ENCODE measurements around the gene CNMD.

The CNMD gene

DNA sequence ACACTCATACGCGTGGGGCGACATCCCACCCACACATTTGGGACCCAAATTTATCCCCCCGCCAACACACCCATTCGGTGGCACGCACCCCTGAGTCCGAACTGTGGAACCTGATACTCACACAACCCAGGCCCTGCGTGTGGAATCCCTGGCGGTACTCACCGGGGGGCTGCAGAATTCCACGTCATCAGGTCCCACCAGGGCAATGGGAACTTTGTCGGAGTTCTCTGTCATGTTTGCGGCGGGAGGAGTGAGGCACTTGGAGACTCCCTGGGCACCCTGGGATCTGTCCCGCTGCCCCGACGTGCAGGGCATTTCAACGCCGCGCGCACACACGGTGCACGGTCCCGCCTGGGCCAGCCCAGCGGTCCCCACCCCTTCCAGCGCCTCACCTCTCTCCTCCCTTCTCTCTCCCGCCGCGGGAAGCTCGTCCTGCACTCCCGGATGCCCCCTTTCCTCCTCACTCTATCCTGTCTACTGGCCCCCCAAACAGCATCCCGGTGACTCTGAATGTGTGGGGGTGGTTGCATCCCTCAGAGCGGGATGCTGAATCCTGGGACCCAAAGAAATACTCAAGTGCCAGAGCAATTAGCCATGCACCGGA lies at the start of gene CNMD:
TSS of gene CNMD (minus strand) at position 353 of the 604 bp plus-strand sequence. CDS start at position 234, 119 bp downstream.
- no peak for DNase-seq

DNA sequence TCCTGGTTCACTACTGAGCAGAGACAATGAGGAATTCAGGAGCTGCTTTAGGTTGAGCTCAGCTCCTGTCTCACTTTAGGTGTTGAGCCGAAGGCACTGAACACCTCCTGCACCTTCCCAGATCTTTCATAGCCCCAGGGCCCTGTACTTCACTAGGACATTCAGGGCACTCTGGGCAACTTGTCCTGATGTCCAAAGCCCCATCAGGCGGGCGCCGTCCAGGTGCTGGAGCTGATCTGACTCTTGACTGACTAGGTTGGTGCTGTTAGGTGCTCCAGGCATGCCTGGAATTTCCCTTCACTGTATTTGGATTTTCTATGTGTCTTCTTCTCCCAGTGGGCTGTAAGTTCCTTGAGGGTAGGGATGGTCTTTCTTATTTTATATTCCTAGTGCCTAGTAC lies 48.4 kb upstream of the CNMD start:
- no peak for DNase-seq

DNA sequence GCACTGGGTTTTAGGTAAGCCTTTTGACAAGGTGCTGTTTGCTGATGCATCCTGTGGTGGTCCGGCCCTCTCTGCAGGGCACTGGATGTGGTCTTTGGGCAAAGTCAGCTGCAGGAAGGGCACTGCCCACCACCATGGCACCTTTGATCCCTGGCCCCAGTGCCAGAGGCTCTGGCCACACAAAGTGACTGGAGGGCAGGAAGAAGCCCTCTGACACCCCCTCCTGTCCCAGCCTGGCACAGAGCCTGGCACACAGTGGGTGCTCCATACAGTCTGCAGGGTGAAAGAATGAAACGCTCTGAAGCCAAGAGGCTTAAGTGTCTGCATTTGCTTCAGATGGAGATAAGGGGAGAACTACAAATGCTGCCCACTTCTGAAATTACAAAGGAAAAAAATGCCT lies 47.6 kb upstream of the CNMD start:
- no peak for DNase-seq

DNA sequence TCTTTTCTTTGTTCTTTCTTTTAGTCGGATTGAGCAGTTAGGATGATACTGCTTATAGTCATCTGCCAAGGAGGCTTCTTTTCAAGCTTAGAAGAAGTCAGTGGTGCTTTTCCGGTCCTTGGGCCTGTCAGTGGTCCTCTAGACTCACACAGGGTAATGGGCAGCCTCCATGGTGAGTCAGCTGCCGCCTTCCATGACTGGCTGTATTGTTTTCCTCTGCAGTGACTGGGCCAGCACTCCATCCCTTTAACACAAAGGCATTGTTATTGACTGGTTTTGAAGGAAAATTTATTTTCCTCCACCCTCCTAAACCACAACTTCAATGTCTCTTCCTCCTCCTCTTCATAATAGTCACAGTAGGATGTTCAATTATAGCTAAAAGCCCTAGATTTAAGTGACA lies 47.1 kb upstream of the CNMD start:
- DNase-seq: no peak

DNA sequence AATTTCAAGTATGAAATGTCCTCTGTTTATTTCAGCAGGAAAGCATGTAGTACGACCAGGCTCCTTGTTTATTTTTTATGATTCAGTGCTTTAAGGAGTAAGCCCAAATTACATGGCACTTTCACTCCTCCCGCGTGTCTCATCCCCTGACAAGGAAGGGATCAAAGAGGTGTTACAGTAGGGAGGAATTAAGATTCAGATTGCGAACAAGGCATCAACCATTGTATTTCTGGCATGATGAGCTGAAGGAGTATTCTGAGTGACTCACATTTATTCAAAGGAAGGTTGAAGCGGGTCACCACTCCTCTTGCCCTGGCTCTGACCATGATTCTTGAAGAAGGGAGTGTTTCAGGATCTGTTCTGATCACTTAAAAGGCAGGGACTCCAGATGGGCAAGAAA lies 46.1 kb upstream of the CNMD start:
- no peak for DNase-seq

DNA sequence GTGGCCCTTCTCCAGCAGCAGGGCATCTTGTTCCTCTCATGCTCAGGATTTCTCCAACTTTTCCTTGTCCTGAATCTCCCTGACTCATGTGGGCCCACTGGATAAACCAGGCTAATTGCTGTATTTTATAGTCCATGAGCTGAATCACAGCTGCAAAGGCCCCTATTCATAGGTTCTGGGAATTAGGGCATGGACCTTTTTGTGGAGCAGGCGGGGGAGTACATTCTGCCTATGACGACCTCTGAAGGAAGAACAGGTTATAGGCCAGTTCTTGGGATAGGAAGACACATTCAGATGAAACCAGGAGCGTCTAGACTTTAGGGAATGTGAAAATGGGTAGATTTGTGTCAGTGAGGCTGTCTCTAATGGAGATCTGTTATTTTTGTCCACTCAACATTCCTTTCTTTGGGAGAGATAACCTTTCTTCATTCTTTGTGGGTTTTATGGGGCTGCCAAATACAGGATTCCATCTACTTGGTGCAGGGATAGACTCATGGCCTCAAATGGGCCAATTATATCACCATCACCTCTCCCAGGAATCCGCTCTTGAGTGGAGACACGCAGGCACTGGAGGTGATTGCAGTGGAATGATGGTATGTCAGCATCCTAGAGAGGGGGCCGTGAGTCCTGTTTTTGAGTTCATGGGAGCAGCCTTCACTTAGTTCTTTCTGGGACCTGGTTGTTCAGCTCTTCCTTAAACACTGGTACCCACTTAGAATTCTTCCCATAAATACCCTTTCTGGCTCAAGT lies 45.1 kb upstream of the CNMD start:
- no peak for DNase-seq

DNA sequence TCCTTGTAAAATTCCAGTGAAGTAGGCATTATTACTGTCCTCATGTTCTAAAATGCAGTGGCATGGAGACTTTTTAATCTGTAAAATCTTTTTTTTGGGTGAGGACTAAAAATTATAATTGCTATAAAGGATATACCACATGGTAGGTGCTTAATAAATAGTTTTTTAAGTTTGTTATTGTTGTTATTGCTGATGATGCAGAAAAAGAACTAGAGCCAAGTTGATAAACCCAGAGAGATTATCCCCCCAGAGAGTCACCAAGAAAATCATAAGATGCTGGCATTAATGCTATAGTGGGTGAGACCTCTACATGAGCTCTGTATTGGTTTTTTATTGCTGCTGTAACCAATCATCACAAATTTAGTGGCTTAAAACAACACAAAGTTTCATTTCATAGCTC lies 44.3 kb upstream of the CNMD start:
- no peak for DNase-seq

DNA sequence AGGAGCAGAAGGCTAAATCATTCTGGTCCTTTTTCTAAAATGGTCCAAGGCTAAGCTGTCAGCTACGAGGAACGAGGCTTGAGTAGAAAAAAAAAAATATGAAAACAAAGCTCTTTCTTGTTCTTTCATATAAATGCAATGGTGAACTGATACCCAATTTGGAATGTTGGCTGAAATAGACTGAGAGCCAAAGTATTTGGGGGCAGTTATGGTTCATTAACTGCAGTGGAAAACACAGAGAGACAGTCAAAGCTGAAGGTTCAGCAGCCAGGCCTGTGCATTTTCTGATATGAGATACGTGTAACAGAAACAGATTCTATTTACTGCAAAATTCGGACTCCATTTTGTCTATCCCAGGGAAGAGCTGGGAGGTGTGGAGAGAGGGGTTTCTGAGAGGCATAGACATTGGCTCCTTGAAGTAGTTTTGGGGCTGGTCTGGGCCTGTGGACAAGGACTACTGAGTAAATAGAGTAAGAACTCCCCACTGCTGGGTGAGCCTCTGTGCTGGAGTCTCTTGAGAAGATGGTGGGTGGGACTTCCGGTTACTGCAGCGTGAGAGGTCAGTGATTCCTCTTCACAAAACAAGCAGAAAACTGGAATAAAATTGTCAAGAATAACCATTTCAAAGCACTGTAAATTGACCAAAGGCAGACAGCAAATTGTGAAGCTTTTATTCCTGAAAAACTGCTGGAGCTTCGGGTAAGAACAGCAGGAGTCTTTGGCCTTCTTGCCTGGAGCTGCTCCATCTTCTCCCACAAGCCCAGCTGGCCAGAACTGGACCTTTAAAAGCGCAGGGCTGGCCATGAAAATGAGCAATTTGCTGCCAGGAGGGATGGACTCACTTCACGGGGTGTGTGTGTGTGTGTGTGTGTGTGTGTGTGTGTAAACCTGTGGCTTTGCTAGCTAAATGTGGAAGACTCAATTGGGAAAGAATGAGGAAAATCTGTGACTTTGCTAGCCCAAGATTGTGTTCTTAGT lies 43.1 kb upstream of the CNMD start:
- no peak for DNase-seq

DNA sequence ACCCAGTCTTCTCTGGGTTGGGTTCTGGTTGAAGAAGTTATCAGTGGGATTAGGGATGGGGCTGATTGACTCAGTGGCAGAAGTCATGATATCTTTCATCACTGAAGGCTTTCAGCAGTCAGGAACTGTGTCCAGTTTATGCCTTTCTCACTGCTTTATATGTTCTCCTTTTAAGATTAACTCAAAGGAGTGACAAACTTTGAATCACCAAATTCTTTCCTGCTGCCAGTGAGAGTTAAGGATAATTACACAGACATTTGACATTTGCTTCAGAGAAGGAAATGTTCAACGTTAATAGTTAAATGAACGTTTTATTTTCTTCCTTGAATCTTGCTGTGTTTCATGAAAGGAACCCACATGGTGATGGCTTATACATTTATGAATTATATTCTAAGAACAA lies 41.0 kb upstream of the CNMD start:
- no peak for DNase-seq

DNA sequence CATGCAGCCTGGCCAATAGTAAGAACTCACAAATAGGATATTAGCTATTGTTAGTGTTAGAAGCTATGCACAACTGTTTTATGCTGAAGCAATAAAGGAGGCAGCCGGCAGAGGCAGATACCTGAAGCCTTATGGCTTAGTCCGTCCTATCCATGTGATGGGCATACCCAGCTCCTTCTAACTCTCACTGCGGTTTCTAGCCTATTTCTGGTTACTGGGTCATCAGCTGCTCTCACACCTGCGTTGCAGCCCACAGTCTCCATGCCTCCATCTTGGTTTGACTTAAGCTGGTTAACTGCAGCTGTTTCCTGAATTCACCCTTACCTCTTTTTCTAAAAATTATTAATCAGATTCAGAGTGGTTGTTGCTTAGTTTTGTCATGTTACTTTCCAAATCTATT lies 40.5 kb upstream of the CNMD start:
- DNase-seq: no peak

DNA sequence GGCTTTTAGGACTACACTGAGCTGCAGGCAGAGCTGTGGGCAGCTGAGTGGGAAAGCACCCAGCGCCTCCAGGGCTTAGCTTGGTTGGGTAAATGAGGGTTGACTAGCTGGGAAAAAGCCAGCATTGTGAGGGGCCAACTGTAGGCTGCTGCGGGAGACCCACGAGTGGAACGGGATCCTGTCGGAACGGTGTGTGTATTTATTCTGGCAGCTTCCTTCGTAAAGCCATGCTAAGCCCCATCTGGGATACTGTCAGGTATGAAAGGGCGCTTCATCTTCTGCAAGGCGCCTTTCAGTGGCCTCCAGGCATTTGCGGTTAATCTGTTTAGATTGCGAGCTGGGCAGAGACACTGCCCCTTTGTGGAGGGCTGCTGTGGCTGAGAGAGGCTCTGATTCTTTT lies 39.5 kb upstream of the CNMD start:
- no peak for DNase-seq

DNA sequence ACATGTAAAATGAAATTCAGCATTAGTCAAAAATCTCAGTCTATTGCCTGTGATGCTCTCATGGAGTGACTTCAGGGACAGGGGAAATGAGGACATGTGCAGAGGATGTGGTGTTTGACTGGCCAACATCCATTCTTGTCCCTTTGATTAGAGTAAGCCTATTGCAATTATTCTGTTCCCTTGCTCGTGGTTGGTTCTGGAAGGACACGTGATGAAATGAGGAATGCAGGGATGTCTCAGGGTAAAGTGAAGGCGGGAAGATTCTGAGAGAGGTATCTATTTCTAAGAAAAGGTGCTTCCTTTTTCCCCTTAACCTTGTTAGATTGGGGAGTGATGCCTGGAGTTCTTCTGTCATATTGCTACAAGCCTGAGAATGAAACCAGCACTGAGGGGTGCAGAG lies 37.1 kb upstream of the CNMD start:
- DNase-seq: no peak

DNA sequence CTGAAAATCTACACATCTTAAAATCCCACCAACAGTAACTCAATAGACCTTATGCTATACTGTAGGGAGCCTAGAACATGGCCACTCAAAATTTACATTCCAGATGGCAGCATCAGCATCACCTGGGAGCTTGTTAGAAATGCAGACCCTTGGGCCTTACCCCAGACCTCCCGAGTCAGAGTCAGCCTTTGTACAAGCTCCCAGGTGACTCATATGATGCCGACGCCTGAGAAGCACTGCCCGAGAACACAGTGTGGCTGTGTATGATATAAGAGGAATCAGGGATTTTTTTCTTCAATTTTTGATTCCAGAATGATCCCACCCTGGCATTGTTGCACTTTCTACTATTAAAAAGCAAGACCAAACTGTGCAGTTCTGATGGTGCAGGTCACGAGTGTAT lies 35.9 kb upstream of the CNMD start:
- DNase-seq: no peak

DNA sequence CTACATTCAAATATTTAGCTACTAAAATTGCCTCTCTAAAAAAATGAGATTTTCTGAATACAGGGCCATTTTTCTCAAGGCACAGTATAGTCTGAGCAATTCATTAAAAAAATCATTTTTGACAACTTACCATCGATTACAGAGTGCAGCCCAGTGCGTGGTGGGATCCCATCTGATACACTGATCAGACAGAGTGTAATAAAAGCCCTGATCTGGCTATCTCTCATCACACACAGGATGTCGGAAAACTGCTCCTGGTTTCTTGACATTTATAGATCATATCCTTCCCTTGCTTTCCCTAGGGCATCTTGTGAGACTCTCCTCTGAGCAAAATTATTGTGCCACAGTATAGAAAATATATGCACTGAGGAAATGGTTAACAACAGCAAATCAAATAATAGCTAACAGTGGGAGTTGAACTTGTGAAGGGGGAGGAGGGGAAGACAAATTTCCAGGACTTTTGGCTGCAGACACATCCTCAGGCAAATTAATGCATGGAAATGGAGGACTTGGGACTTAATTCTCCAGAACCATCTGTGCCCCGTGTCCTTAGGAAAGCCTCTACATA lies 28.4 kb upstream of the CNMD start:
- no peak for DNase-seq

DNA sequence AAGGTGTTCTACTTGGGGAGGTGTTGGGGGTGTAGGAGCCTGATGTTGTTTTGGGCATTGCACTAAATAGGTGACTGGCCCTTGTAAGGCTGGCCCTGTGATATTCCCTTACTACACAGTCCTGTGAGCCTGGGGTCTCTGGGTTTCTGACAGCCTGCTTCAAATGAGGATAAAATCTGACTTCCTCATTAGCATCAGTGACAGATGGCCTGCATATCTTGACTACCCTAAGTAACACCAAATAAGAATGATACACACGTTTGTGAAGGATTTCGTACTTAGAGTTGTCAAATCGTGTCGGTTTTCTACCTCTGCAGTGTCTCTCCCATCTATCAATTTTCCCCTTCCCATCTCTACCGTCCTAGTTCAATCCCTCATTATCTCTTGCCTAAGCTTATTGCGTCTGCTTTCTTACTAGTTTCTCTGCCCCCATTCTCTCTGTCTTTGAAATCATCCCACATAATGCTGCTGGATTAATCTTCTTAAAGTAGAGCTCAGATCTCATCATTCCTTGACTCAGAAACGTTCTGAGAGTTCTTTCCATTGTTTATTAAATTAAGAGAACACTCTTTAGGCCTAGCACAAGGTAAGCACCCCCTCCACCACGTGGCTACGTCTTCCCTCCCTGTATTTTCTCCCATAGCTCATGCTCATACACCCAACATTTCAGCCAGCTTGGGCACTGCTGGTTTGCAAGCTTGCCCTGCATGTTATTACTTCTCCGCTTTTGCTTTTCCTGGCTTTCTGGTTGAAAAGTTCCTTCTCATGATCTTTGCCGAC lies 26.2 kb upstream of the CNMD start:
- no peak for DNase-seq

DNA sequence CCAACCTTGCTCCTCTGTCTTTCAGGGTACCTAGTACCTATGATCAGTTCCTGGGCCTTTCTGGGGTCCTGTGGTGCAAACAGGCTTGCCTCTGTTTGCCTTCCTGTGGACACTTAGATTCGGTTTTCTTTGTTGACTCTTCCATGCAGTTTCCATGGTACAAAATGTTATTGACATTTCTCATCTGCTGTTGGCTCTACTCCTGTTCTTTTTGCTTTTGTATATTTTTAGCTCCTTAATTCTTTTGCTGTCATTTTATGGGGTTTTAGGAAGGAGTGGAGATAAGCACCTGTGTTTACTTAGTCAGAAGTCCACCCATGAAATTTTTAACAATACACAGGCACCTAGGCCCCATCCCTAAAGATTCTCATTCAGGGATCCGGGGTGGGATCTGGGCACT lies 20.5 kb upstream of the CNMD start:
- DNase-seq: no peak

DNA sequence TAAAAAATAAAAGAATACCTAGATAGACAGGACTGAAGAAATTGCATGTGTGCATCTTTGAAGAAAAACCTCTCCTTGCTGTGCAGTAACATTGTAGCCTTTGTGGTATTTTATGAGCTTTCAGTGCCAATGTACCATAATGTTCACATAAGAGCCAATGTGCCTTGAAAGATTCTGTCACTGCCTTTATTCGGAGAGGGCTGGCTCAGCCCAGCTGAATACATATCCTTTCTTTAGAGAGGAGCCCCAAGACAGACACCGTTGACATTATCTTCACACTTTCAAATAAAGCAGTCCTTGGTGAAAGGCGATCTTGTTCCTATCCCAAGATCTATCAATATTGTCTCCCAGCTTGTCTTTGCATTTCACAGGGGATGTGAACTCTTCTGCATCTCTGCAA lies 18.5 kb upstream of the CNMD start:
- DNase-seq: no peak

DNA sequence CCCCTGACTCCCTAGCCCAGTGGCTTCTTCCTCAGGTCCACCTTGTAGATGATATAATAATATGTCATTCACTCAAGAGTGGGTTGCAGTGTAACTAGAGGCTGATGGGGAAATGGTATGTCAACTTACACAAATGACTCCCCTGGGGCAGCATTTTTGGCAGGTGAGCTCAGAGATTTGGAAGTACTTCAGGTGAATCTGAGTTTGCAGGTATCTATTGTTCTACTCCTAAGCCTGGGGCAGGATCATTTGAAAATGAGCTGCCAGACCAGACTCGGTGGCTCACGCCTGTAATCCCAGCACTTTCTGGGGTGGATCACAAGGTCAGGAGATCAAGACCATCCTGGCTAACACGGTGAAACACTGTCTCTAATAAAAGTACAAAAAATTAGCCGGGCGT lies 11.6 kb upstream of the CNMD start:
- no peak for DNase-seq

DNA sequence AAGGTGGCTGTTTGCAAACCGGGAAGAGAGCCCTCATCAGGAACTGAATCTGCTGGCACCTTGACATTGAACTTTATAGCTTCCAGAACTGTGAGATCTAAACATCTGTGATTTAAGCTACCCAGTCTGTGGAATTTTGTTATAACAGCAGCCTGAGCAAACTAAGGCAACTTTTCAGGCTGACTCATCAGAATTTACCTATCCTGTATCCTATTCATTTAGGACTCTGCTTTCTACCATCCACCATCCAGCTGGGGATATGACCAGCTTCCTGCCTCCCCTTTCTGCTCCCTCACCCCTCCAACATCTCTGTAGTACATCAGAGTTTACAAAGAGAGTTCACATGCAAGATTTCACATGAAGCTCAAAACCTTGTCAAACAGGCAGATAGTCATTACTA lies 11.1 kb upstream of the CNMD start:
- DNase-seq: no peak

DNA sequence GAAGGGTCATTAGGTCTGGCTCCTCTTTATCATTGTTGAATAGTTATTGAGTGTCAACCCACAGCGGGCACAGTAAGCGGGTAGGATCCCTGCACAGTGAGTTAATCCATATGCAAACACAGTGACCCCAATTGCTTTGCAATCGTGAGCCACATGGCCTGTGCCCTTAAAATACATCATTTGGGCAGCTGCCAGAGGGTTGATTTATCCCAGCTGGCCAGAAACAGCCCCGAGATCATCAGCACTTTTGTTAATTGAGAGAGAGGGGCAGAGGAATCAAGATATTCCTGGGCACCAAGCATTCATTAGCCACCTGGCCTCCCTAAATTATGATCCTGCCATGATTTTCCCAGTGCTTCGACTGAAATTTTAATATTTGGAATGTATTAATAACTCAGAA lies 9.8 kb upstream of the CNMD start:
- DNase-seq: no peak

DNA sequence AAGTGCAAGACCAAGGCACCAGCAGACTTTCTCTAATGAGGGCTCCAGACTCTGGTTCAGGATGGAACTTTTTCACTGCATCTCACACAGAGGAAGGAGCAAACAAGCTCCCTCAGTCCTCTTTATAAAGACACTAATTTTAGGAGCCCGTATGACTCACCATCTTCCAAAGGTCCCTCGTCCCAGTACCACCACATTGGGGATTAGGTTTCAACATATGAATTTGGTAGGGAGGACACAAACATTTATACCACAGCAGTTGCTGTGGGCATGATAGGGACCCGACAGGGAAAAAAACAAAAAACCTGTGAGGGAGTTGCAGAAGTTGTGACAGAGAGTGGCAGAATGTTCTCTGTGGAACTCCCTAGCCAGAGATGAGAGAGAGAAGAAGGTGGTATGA lies 6.5 kb upstream of the CNMD start:
- DNase-seq: no peak

DNA sequence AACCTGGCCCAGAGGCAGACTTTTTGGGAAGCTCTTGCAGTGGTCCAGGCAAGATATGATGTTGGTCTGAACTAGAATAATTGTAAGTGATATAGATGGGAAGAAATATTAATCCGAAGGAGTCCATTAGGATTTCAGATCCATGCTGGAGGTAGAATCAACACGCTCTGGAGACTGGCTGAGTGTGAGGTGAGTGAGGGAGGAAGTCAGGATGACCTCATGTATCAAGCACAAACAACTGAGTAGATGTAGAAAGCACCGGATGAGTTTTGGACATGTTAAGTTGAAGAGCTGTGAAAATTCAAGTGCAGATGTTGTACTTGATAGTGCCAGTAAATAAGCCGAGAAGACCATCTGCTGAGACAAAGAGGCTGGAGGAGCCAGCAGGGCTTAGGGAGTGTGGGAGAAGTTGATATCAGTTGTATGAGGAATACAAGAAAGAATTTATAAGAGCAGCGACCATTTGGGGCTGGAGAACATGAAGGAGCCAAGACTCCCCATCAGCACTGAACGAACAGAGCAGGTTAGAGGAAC lies 5.3 kb upstream of the CNMD start:
- no peak for DNase-seq

All from hematopoietic multipotent progenitor cell treated with erythropoietin and hydrocortisone succinate and interleukin-3 and kit ligand, for 6 days (in vitro differentiated cells).